ENCODE results near the gene PBX4. TPM values are rescaled to one million over a fixed set of nuclear protein-coding genes. Genes with fewer than 3 reads are reported as not detected.

Gene PBX4
- total and polyA plus RNA-seq, 5 donors from 2014 or later: 4.1 to 85.3 (median 6.1) TPM

DNA sequence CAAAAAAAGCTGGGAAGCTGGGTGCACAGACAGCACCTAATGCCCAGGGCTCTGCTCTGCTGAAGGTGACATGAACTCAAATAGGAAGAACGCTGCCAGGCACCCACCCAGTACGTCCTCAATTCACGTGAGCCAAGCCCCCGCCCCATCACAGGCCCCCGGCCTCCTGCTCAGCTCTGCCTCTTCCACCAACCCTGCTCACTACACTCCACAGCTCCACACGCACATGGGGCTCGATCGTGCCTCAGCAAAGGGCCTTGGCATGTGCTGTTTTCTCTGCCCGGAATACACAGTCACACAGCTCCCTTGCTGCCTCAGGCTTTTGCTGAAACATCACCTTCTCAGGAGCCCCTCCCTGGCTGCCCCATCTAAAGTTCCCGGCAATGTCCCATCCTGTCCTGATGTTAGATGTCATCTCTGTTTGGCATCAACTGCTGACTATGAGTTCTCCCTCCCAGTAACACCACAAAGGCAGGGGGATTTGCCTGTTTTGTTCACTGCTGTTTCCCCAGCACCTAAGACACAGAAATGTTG lies 42.7 kb upstream of the PBX4 start:
- peaks cover 33% of the 10 kb centered on the region for H3K4me1 ChIP-seq (ENCODE audit: control insufficient read depth, insufficient read depth, low read length, poor library complexity, severe bottlenecking)
- ATAC-seq (ENCODE audit: low read depth in 2 of 2) (no peak), DNase-seq (no peak)
- Mint-ChIP-seq H3K36me3 (peaks cover 13% of the 10 kb centered on the region), H3K4me1 (peaks cover 14 to 44% (median 25%) of the 10 kb centered on the region in 4 donors), H3K9me3 (peaks cover 0 to 6% (median 0%) of the 10 kb centered on the region in 7 donors), H3K27ac (peak overlapping the region; percentile 97 to 98 (median 97)), H3K4me3 (peak overlapping the region; percentile 91 to 99 (median 94)), H3K27me3 (no peaks in the 10 kb centered on the region)
- peaks cover 0 to 5% of the 10 kb centered on the region in 2 experiments for H3K9me3 ChIP-seq (ENCODE audit: control insufficient read depth in 2 of 2, low read length in 2 of 2)
- H3K27ac ChIP-seq (ENCODE audit: insufficient read depth, low read length, poor library complexity, severe bottlenecking): peak overlapping the region; percentile 96
- no peaks in the 10 kb centered on the region for H3K27me3 ChIP-seq (ENCODE audit: control insufficient read depth, insufficient read depth, low read length)
- peaks cover 36% of the 10 kb centered on the region for H3K36me3 ChIP-seq (ENCODE audit: control insufficient read depth, insufficient read depth, low read length)
- H3K4me3 ChIP-seq (ENCODE audit: low read depth, low read length): peak overlapping the region; percentile 84

GRCh38 chr19:19659646-19660245 lies 41.3 kb upstream of the PBX4 start:
- H3K4me1 ChIP-seq (ENCODE audit: control insufficient read depth, insufficient read depth, low read length, poor library complexity, severe bottlenecking): peaks cover 33% of the 10 kb centered on the region
- no peak for ATAC-seq (ENCODE audit: low read depth in 2 of 2)
- H3K27ac ChIP-seq (ENCODE audit: insufficient read depth, low read length, poor library complexity, severe bottlenecking): no peak overlapping the region
- H3K27me3 ChIP-seq (ENCODE audit: control insufficient read depth, insufficient read depth, low read length): no peaks in the 10 kb centered on the region
- Mint-ChIP-seq H3K9me3 (peaks cover 0 to 6% (median 0%) of the 10 kb centered on the region in 7 donors), H3K36me3 (peaks cover 18% of the 10 kb centered on the region), H3K4me3 (peak overlapping the region in 1 of 4 donors; percentile 78), H3K4me1 (peaks cover 14 to 37% (median 25%) of the 10 kb centered on the region in 4 donors), H3K27me3 (no peaks in the 10 kb centered on the region), H3K27ac (no peak overlapping the region)
- H3K36me3 ChIP-seq (ENCODE audit: control insufficient read depth, insufficient read depth, low read length): peaks cover 50% of the 10 kb centered on the region
- no peak overlapping the region for H3K4me3 ChIP-seq (ENCODE audit: low read depth, low read length)
- H3K9me3 ChIP-seq (ENCODE audit: control insufficient read depth in 2 of 2, low read length in 2 of 2): no peaks in the 10 kb centered on the region
- DNase-seq: no peak

DNA sequence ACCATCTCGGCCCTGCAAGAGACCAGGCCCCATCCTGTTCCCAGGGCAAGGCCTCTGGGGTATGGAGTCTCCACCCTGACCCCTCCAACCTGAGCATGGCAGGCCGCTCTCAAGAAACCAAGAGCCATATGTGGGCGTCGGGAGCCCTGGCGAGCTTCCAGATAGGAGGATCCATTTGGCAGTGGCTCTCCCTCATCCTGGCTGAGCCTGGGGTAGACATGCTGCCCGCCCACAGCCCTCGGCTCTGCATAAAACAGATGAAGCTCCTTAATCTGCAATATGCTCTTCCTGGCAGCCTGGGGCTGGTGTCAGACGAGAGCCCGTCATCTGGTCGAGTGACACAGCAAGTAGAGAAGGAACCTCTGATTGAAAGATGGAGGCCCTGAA lies 38.9 kb upstream of the PBX4 start:
- ATAC-seq (ENCODE audit: low read depth in 2 of 2) (no peak), DNase-seq (no peak)
- H3K27ac ChIP-seq (ENCODE audit: insufficient read depth, low read length, poor library complexity, severe bottlenecking): no peak overlapping the region
- H3K36me3 Mint-ChIP-seq: peaks cover 27% of the 10 kb centered on the region
- peaks cover 73% of the 10 kb centered on the region for H3K36me3 ChIP-seq (ENCODE audit: control insufficient read depth, insufficient read depth, low read length)
- no peaks in the 10 kb centered on the region for H3K27me3 ChIP-seq (ENCODE audit: control insufficient read depth, insufficient read depth, low read length)
- peaks cover 5 to 25% (median 19%) of the 10 kb centered on the region in 4 donors for H3K4me1 Mint-ChIP-seq
- H3K27ac Mint-ChIP-seq: no peak overlapping the region
- no peaks in the 10 kb centered on the region for H3K9me3 ChIP-seq (ENCODE audit: control insufficient read depth in 2 of 2, low read length in 2 of 2)
- peaks cover 25% of the 10 kb centered on the region for H3K4me1 ChIP-seq (ENCODE audit: control insufficient read depth, insufficient read depth, low read length, poor library complexity, severe bottlenecking)
- H3K4me3 ChIP-seq (ENCODE audit: low read depth, low read length): no peak overlapping the region
- H3K9me3 Mint-ChIP-seq: peaks cover 0 to 2% (median 0%) of the 10 kb centered on the region in 7 donors
- peak overlapping the region in 1 of 4 donors; percentile 71 for H3K4me3 Mint-ChIP-seq
- H3K27me3 Mint-ChIP-seq: no peaks in the 10 kb centered on the region

DNA sequence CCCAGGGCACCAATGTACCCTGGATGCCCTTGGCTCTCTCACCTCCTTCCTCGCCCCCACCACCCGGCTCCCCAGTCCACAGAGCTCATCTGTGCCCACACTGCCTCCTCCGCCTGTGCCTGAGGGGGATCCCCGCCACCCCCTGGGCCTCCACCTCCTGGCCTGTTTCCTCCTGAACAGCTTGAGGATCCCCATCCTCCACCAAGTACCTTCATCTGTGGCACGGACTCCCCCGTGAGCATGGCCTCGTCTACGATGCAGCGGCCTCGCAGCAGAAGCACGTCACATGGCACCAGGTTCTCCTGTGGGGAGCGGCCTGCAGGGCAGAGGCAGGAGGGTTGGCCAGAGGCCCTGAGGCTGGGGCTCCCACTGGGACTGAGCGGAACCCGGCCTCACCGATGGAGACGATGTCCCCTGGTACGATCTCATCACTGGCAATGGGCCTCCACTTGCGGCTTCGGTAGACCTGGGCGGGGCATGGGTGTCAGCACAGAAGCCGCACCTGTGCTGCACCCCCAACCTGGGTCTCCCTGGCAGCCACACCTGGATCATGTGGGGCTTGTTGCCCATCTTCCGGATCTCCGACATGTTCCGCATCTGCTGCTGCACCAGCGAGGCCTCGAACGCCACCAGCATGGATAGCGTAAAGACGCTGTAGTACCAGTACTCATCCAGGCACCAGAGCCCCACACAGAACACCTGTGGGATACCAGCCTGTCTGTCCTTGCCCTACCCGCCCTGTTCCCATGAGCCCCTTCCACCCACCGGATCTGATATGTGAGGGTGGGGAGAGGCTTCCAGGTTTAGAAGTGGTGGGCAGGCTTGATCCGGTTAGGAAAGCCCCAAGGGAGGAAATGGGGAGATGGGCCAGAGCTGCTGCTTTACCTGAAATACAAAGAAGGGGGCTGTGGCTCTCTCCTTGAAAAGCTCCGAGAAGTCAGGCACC lies 38.2 kb upstream of the PBX4 start:
- Mint-ChIP-seq H3K27ac (peak overlapping the region in 1 of 3 donors; percentile 80), H3K36me3 (peaks cover 31% of the 10 kb centered on the region), H3K4me1 (peaks cover 4 to 18% (median 16%) of the 10 kb centered on the region in 4 donors), H3K4me3 (no peak overlapping the region), H3K27me3 (no peaks in the 10 kb centered on the region), H3K9me3 (peaks cover 0 to 2% (median 0%) of the 10 kb centered on the region in 7 donors)
- DNase-seq: no peak
- H3K4me3 ChIP-seq (ENCODE audit: low read depth, low read length): no peak overlapping the region
- H3K27ac ChIP-seq (ENCODE audit: insufficient read depth, low read length, poor library complexity, severe bottlenecking): no peak overlapping the region
- H3K4me1 ChIP-seq (ENCODE audit: control insufficient read depth, insufficient read depth, low read length, poor library complexity, severe bottlenecking): peaks cover 18% of the 10 kb centered on the region
- ATAC-seq (ENCODE audit: low read depth in 2 of 2): no peak
- H3K9me3 ChIP-seq (ENCODE audit: control insufficient read depth in 2 of 2, low read length in 2 of 2): no peaks in the 10 kb centered on the region
- peaks cover 80% of the 10 kb centered on the region for H3K36me3 ChIP-seq (ENCODE audit: control insufficient read depth, insufficient read depth, low read length)
- H3K27me3 ChIP-seq (ENCODE audit: control insufficient read depth, insufficient read depth, low read length): no peaks in the 10 kb centered on the region

GRCh38 chr19:19655641-19656343 lies 37.3 kb upstream of the PBX4 start:
- Mint-ChIP-seq H3K36me3 (peaks cover 27% of the 10 kb centered on the region), H3K27me3 (no peaks in the 10 kb centered on the region), H3K4me1 (peaks cover 4 to 9% (median 7%) of the 10 kb centered on the region in 4 donors), H3K4me3 (no peak overlapping the region), H3K9me3 (peaks cover 0 to 2% (median 0%) of the 10 kb centered on the region in 7 donors), H3K27ac (peak overlapping the region in 1 of 3 donors; percentile 20)
- no peaks in the 10 kb centered on the region for H3K9me3 ChIP-seq (ENCODE audit: control insufficient read depth in 2 of 2, low read length in 2 of 2)
- no peak overlapping the region for H3K27ac ChIP-seq (ENCODE audit: insufficient read depth, low read length, poor library complexity, severe bottlenecking)
- H3K4me3 ChIP-seq (ENCODE audit: low read depth, low read length): no peak overlapping the region
- H3K27me3 ChIP-seq (ENCODE audit: control insufficient read depth, insufficient read depth, low read length): no peaks in the 10 kb centered on the region
- no peak for DNase-seq
- no peak for ATAC-seq (ENCODE audit: low read depth in 2 of 2)
- peaks cover 9% of the 10 kb centered on the region for H3K4me1 ChIP-seq (ENCODE audit: control insufficient read depth, insufficient read depth, low read length, poor library complexity, severe bottlenecking)
- peaks cover 89% of the 10 kb centered on the region for H3K36me3 ChIP-seq (ENCODE audit: control insufficient read depth, insufficient read depth, low read length)

- Mint-ChIP-seq H3K9me3 (peaks cover 0 to 2% (median 0%) of the 10 kb centered on the region in 7 donors), H3K36me3 (peaks cover 27% of the 10 kb centered on the region), H3K4me3 (no peak overlapping the region), H3K27ac (no peak overlapping the region), H3K4me1 (peaks cover 4 to 8% (median 7%) of the 10 kb centered on the region in 4 donors), H3K27me3 (no peaks in the 10 kb centered on the region)
- Histone ChIP-seq H3K4me1 (ENCODE audit: control insufficient read depth, insufficient read depth, low read length, poor library complexity, severe bottlenecking) (peaks cover 6% of the 10 kb centered on the region), H3K36me3 (ENCODE audit: control insufficient read depth, insufficient read depth, low read length) (peaks cover 94% of the 10 kb centered on the region), H3K4me3 (ENCODE audit: low read depth, low read length) (no peak overlapping the region), H3K27ac (ENCODE audit: insufficient read depth, low read length, poor library complexity, severe bottlenecking) (no peak overlapping the region), H3K27me3 (ENCODE audit: control insufficient read depth, insufficient read depth, low read length) (no peaks in the 10 kb centered on the region), H3K9me3 (ENCODE audit: control insufficient read depth in 2 of 2, low read length in 2 of 2) (no peaks in the 10 kb centered on the region)
- DNase-seq (no peak), ATAC-seq (ENCODE audit: low read depth in 2 of 2) (no peak)
These were observed 36.6 kb upstream of the PBX4 start for GRCh38 chr19:19655051-19655594.

GRCh38 chr19:19654441-19654840 lies 36.0 kb upstream of the PBX4 start:
- no peaks in the 10 kb centered on the region for H3K4me1 ChIP-seq (ENCODE audit: control insufficient read depth, insufficient read depth, low read length, poor library complexity, severe bottlenecking)
- no peak overlapping the region for H3K27ac ChIP-seq (ENCODE audit: insufficient read depth, low read length, poor library complexity, severe bottlenecking)
- H3K27me3 ChIP-seq (ENCODE audit: control insufficient read depth, insufficient read depth, low read length): no peaks in the 10 kb centered on the region
- no peak for DNase-seq
- Mint-ChIP-seq H3K27ac (peak overlapping the region in 1 of 3 donors; percentile 55), H3K4me3 (no peak overlapping the region), H3K27me3 (no peaks in the 10 kb centered on the region), H3K4me1 (peaks cover 4 to 8% (median 5%) of the 10 kb centered on the region in 4 donors), H3K36me3 (peaks cover 25% of the 10 kb centered on the region), H3K9me3 (peaks cover 0 to 2% (median 0%) of the 10 kb centered on the region in 7 donors)
- H3K9me3 ChIP-seq (ENCODE audit: control insufficient read depth in 2 of 2, low read length in 2 of 2): no peaks in the 10 kb centered on the region
- peaks cover 88% of the 10 kb centered on the region for H3K36me3 ChIP-seq (ENCODE audit: control insufficient read depth, insufficient read depth, low read length)
- no peak for ATAC-seq (ENCODE audit: low read depth in 2 of 2)
- H3K4me3 ChIP-seq (ENCODE audit: low read depth, low read length): no peak overlapping the region

Measured in CD4-positive, CD25-positive, alpha-beta regulatory T cell (primary cell).